OCI-LY7 (cell line): ENCODE data around the gene OR13C5.

Source experiments
- CTCF ChIP-seq: fragments of 200-600 bp; sonication (generic); conservative IDR thresholded peaks from 2 replicates; pipeline ENCODE4 v1.5.1; 2014; ENCODE audit warnings: mild to moderate bottlenecking, antibody characterized with exemption, low read length, moderate library complexity, mixed read lengths
- EZH2phosphoT487 ChIP-seq: fragments of 200-600 bp; sonication (generic); IDR thresholded peaks from 2 replicates; pipeline ENCODE4 v1.6.1; 2018; ENCODE audit warnings: low read depth, borderline replicate concordance, mild to moderate bottlenecking, mixed run types, antibody characterized with exemption, low read length, moderate library complexity, mixed read lengths

- TF ChIP-seq CTCF (no peak), EZH2phosphoT487 (no peak)
These were observed 12.6 kb downstream of the OR13C5 start for GRCh38 chr9:104586496-104587180.
